GM18526 (cell line): ENCODE results near the gene NUDT16L1.

Experiments
- POLR2A ChIP-seq: IDR thresholded peaks from 3 replicates; pipeline ENCODE4 v1.6.1; 2011; ENCODE audit not compliant: insufficient read length; ENCODE audit errors: extremely low read depth

NUDT16L1 gene

DNA sequence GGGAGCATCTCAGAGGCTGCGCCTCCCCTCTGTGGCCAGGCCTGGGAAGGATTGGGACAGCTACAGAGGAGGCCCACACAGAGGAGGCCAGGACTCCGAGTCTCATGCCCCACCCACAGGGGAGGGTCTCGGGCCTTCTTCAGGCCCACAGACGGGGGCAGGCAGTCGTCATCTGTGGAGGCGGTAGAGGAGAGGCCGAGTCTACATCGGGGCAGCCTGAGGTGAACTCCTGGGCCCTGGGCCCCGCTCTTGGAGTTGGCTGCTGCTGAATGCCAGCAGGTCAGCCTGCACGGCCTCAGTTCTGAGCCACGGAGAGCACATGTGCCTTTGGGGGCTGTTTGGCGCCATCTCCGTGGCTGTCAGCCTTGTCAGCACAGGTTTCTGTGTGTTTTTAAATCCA, 8.1 kb upstream of the NUDT16L1 start:
- no peak for TF ChIP-seq POLR2A

DNA sequence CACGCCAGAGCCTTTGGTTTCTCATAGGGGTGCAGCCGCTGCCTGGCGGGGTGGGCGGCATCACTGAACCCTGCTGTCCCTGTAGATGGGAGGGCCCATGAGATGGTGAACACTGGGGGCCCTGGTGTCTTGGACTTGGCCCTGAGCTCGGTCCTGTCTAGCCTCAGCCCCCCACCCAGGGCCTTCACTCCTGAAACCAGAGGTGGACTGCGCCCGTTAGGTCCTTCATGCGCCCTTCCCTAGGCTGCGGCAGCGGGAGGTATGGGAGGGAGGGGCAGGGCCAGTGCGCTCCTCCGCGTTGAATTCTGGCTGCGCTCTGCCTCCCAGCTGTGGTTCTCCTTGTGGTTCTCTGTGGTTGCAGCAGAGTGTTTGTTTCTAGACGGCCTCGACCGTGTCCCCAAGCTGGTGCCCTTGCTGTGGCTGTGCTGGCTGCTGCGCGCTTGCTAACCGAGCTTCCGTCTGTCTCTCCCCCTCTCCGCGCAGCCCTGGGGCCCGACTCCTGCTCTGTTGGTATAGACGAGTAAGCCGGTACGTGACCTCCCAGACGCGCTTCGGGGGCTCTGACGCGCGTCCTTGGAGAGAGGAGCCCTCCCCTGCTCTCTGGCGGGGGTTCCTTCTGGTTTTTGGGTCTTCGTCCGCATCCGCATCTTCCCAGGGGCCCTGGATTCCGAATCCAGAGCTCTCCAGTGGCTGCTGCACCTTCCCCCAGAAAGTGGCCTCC, 7.4 kb upstream of the NUDT16L1 start:
- no peak for TF ChIP-seq POLR2A

DNA sequence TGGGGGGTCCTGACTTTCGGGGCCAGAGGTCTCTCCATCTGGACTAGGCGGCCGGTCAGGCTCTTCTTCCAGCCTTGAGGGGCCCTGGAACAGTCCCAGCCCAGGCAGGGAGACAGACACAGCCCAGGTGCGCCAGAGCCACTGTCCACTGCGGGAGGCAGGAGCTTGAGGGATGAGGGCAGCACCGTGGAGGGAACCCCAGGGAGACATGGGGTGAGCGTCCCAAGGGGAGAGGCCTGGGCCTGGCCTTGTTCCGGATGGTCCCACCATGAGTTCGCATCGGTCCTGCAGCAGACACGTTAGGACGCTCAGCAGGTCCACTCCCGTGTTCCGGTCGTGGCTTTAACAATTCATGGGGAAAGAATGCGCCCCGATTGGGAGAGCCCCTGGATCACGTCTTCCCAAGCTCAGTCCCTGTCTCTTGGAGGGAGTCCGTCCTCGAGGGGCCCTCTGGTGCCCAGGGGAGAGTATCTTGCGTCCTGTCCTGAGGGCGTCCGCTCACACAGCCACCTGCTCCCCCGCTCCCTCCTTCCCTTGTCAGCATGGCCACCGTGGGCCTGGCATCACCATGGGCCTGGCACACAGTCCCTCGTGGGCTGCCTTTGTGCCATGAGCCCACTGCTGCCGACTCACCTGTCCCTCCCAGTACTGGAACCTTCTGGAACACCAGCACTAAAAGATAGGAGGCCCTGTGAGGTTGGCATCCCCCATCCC, 6.7 kb upstream of the NUDT16L1 start:
- TF ChIP-seq POLR2A: no peak

DNA sequence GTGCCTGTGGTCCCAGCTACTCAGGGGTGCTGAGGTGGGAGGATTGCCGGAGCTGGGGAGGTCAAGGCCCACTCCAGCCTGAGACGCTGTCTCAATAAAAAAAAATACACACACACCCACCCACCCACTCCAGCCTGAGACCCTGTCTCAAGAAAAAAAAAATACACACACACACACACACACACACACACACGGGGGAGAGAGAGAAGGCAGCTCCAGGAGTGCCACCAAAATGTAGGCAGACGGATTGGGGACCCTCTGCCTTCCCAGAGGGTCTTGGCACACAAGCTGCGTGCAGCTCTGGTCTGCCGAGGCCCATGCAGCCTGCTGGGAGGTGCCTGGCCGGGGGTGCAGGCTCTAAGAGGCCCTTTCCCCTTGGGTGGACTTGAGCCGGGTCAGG, 5.9 kb upstream of the NUDT16L1 start:
- no peak for TF ChIP-seq POLR2A

DNA sequence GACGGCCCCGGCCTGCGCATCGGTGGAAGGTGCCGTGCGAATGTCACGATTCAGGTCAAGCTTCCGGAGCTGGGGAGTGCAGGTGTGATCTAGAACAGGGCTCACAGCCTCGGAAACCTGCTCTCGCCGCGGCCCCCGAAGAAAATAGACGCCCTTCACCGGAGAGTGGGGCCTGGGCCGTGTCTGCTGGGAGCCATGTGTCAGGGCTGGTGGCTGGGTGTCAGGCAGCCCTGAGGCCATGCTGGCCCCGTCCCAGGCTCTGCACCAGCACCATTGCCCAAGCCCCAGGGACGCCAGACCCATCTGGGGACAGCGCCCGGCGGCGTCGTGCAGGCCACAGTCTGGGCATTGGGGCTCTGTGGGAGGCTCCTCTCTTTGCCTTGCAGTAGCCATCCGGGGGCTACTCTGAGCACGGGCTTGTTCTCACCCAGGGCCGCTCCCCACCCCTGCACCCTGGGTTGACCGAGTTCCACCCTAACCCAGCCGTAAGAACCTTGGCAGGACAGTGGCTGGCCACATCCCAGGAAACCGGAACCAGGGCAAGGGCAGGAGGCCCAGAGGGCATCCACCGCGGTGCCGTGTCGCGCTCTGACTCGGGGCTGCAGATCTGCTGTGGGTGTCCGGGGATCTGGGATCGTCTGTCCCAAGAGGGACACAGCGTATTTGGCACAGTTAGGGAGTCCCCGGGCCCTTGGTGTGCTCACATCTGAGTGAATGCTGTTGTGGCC, 5.3 kb upstream of the NUDT16L1 start:
- no peak for TF ChIP-seq POLR2A

DNA sequence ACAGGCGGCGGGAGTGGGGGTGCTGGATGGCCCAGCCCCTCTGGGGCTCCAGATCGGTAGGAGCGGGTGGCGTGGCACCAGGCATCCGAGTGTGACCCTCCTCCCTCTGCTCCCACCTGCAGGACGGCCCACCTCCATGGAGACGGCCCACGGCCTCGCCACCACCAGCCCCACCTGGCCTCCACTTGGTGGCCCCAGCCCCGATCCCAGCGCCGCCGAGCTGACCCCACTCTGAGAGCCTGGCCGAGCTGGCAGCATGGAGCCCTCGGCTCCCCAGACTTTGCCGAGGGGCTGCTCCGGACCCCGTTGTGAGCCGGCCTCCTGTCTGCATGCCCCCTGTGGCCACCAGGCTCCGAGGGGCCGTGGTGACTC, 4.7 kb upstream of the NUDT16L1 start:
- TF ChIP-seq POLR2A: no peak

DNA sequence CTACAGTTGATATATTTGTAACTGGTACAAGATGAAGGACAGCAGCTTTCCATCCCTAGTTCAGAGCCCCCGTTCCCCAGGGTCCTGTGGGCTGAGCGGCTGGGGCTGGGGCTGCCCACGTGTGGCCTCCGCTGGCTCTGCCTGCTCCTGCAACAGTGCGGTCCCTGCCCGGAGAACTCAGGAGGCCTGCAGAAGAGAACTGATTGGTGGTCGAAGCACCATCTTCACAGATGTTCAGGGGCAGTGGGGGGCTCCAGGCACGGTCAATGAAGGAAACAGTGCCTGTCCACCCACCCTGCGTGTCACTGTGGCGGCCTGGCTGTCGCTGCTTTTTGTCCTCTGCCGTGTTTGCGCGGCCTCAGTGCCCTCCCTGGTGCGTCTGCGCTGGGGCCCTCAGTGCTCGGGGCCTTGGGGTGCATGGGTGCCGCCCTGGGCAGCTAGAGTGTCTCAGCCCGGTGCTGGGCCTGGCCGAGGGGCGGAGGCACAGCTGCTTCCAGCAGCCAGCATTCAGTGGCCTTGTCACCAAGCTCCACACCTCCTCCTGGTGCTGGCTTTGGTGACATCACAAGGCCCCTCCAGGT, 4.2 kb upstream of the NUDT16L1 start:
- no peak for TF ChIP-seq POLR2A

DNA sequence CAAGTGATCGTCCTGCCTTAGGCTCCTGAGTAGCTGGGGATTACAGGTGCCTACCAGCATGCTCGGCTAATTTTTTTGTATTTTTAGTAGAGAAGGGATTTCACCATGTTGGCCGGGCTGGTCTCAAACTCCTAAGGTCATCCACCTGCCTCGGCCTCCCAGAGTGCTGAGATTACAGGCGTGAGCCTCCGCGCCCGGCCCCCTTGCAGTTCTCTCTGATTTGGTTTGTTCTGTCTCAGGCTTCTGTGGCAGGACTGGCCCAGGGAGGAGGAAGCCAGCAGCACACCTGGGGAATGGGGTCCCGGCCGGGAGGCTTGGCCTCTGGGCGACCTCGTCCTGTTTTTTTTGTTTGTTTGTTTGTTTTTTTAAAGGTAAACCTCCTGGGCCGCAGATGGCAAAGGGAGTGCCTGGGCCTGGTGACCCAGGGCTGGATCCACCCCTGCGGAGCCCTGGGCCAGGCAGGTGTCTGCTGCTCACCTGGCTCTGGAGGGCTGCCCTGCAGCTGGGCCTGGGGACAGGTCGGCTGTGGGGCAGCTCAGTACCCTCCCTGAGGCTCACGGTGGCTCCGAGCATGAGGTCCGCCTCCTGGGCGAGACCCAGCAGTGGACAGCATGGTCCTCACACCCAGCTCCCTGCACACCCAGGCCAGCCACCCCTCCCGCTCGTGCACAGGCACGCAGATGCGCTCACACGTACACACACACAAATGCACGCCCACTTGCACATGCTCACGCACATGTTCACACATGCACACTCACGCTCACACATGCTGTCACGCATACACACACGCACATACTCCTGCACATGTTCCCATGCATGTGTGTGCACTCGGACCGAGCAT, 3.3 kb upstream of the NUDT16L1 start:
- no peak for TF ChIP-seq POLR2A

DNA sequence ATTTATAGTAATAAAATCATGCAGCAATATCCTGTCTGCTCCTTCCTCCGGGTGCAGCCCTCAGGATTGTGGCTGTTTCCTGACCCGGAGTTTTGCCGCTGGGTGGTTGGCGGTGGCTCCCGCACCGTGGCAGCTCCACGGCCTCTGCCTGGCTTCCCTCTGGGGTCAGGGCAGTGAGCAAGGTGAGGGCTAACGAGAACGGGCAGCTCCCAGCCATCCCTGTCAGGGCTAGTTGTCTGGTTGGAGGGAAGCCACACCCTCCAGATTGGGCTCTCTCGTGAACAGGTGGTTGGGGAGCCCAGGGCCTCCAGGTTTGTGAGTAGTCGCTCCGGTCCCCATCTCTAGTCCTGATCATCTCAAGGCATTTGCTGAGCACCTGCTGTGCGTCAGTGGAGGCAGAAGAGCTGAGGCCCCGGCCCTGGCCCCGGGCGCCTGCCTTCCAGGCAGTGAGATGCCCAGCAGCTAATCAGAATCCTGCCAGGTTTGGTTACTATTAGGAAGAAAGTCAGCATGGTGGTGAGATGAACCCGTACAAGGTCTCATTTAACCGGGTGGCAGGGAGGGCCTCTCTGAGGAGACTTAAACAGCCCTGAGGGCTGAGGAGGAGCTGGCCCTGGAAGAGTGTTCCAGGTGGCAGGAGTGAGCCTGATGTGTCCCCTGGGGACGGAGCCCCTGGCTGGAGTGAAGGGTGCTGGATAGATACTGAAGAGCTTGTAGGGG, 2.3 kb upstream of the NUDT16L1 start:
- no peak for TF ChIP-seq POLR2A

DNA sequence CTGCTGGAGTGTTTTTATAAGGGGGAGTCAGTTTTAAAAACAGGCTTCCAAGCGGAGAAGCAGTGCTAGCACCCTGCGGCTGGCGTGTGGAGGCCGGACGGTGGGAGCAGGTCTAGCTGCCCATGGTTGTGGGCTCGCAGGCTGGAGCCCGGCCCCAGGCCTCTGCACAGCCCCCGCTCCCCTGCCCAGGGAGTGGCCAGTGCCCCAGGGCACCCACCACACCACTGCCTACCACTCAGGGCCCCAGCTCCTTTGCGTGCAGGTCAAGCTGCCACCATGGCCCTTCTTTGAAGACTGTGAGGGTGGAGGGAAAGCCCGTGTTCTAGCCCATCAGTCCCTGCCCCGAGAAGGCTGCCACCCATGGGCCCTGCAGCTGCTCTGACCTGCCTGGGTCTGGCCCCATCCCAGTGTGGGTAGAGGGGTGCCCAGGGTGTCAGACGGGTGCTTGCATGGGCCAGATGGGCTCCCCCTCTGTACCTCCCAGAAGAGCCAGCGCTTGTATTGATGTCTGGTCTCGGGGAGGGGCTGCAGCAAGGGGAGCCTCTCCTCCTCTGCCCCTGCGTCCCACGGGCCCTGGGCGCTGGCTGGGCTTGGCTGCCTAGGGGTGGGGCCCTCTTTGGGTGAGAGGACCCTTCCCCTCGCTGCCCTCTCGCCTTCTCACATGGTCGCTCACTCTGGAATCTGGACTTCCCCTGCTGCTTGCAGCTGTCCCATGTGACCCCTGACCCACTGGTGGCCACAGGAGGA, 1.5 kb upstream of the NUDT16L1 start:
- no peak for TF ChIP-seq POLR2A

DNA sequence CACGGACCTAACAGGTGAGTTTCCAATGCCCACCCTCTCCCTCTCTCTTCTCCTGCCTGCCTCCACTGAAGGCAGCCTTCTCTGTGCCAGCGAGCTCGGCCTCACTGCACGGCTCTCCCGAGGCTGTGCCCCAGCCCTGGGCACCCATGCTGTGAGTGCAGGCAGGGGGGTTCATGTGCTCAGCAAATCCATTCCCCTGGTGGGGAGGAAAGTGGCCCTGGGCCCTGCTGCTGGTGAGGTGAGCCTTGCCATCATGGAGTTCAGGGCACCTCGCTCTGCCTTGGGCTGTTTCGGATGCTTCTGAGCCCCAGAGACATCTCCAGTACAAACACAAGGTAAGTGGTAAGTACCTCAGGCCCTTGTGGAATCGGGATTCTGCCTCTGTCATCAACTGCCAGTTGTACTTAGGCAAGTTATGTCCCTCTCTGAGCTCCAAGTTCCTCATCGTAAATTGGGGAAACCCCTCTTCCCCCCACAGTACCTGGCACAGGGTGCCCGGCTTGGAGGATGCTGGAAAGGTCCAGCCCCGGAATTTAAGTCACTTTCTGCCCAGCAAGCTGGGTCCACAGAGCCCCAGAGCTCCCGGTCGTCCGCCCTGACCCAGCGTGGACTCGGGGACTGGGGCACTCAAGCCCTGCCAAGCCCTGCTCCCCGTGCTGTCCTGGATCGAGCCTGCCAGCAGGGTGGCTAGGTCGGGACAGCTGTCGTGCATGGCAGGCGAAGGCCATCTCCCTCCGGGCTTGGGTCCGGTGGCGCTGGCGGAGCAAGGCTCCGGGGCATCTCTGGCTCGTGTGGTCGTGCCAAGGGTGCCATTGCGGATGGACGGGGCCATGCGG, 684 bp upstream of the NUDT16L1 start:
- TF ChIP-seq POLR2A: no peak

DNA sequence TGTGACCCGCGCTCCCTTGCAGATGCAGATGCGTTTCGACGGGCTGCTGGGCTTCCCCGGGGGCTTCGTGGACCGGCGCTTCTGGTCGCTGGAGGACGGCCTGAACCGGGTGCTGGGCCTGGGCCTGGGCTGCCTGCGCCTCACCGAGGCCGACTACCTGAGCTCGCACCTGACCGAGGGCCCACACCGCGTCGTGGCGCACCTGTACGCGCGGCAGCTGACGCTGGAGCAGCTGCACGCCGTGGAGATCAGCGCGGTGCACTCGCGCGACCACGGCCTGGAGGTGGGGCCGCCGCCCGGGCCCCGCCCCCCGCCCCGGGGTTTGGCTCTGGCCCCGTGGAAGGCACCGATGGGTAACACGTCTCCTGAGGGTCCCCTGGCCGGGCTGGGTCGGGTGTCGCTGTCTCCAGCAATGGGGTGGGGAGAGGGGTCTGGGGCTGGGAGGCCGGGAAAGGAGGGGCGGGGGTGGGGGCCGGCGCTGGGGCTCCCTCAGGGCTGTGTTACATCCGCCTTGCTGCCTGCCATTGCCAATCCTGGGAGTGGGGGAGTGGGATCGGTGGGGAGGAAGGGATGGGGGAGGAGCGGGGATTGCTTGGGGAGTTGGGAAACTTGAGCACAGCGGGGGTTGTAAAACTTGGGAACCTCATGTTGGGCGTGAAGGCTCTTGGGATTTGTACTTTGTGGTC, 737 bp downstream of the NUDT16L1 start:
- TF ChIP-seq POLR2A: no peak
